SK-N-MC (cell line): Measurements from ENCODE around the gene VAMP8.

ENCODE experiments used
- EZH2 ChIP-seq: fragments of 200-600 bp; sonication (generic); IDR thresholded peaks from one replicate; pipeline ENCODE4 v1.6.1; 2017; ENCODE audit warnings: antibody characterized with exemption
- FOXP2 ChIP-seq: optimal IDR thresholded peaks from 2 replicates; pipeline ENCODE3; 2011; ENCODE audit warnings: mild to moderate bottlenecking, moderate library complexity; ENCODE audit not compliant: insufficient read depth; ENCODE audit errors: extremely low read length, control extremely low read depth
- POLR2AphosphoS5 ChIP-seq: IDR thresholded peaks from 2 replicates; pipeline ENCODE4 v1.6.1; 2012; ENCODE audit warnings: mild to moderate bottlenecking, low read depth, low read length, borderline replicate concordance

DNA sequence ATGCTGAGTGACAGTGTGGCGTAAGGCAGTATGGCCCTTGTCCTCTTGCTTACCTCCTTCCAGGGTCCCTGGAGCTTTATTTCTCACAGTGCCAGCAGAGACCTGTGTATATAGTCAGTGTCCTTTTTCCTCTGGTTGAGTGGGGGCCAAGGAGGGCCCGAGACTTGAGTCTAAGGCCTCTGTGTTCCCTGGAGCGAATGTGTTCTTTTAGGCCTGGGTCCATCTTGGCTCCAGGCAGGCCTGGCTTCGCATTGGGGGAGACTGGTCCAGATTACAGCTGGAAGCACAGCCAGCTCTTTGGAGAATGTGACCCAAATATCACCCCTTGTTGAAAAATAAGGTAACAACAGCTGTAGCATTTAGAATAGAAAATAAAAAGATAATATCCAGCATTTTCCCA, 11.8 kb downstream of the VAMP8 start:
- TF ChIP-seq EZH2 (no peak), POLR2AphosphoS5 (no peak), FOXP2 (no peak)
